ENCODE data around the gene AHNAK. TPM values are rescaled to one million over a fixed set of nuclear protein-coding genes. Genes with fewer than 3 reads are reported as not detected.

Gene AHNAK
- total RNA-seq, 4 donors from 2014 or later = 374 to 1,261 (median 571) TPM

GRCh38 chr11:62575837-62576236, 29.2 kb upstream of the AHNAK start:
- peaks cover 0 to 41% of the 10 kb centered on the region in 2 donors for H3K36me3 ChIP-seq
- in situ Hi-C loops (cut with MboI; ENCODE audit: low sequenced_read_pairs in 4 of 4) = no loop called here
- intact Hi-C loops (cut with DNase I; ENCODE audit: low total_unique reads) = no loop called here
- TF ChIP-seq CTCF (IDR thresholded peaks at IDR 0.05 in 4 of 5, conservative IDR thresholded peaks at IDR 0.05 in 1 of 5) = no peak
- TF ChIP-seq POLR2A (IDR thresholded peaks at IDR 0.05) = no peak
- ATAC-seq (no peak), DNase-seq (no peak)
- H3K27me3 ChIP-seq = no peaks in the 10 kb centered on the region
- H3K4me3 ChIP-seq = peak overlapping the region in 2 of 4 donors; percentile 7 to 57
- peak overlapping the region; percentile 56 to 93 (median 90) for H3K27ac ChIP-seq
- H3K4me1 ChIP-seq = peaks cover 36 to 45% of the 10 kb centered on the region in 2 donors
- no peaks in the 10 kb centered on the region for H3K9me3 ChIP-seq

GRCh38 chr11:62575156-62575555, 28.6 kb upstream of the AHNAK start:
- intact Hi-C loops (cut with DNase I; ENCODE audit: low total_unique reads) = no loop called here
- in situ Hi-C loops (cut with MboI; ENCODE audit: low sequenced_read_pairs in 4 of 4) = no loop called here
- TF ChIP-seq POLR2A (IDR thresholded peaks at IDR 0.05) (no peak), CTCF (IDR thresholded peaks at IDR 0.05 in 4 of 5, conservative IDR thresholded peaks at IDR 0.05 in 1 of 5) (no peak)
- Histone ChIP-seq H3K36me3 (peaks cover 0 to 45% of the 10 kb centered on the region in 2 donors), H3K27ac (peak overlapping the region; percentile 88 to 93 (median 90)), H3K4me3 (peak overlapping the region; percentile 57 to 87 (median 65)), H3K9me3 (no peaks in the 10 kb centered on the region), H3K4me1 (peaks cover 41 to 51% of the 10 kb centered on the region in 2 donors), H3K27me3 (no peaks in the 10 kb centered on the region)
- DNase-seq = peak in 1 of 2 donors; percentile 53
- no peak for ATAC-seq

GRCh38 chr11:62574363-62575071, 27.9 kb upstream of the AHNAK start:
- Histone ChIP-seq H3K27ac (peak overlapping the region; percentile 88 to 93 (median 90)), H3K4me1 (peaks cover 44 to 57% of the 10 kb centered on the region in 2 donors), H3K36me3 (peaks cover 0 to 50% of the 10 kb centered on the region in 2 donors), H3K27me3 (no peaks in the 10 kb centered on the region), H3K9me3 (no peaks in the 10 kb centered on the region), H3K4me3 (peak overlapping the region; percentile 57 to 87 (median 65))
- in situ Hi-C loops (cut with MboI; ENCODE audit: low sequenced_read_pairs in 4 of 4) (no loop called here), intact Hi-C loops (cut with DNase I; ENCODE audit: low total_unique reads) (loop anchor here (1.0 kb wide), 1 partner anchor 17 kb away; the partner anchor contains the start of gene TUT1)
- ATAC-seq = peak in 1 of 2 donors; percentile 24
- TF ChIP-seq CTCF (IDR thresholded peaks at IDR 0.05 in 4 of 5, conservative IDR thresholded peaks at IDR 0.05 in 1 of 5) (no peak), POLR2A (IDR thresholded peaks at IDR 0.05) (no peak)
- DNase-seq = no peak

GRCh38 chr11:62573592-62574362, 27.2 kb upstream of the AHNAK start, which contains the start of gene EEF1G:
Gene EEF1G, minus strand, starts transcription at chr11:62573891. Its CDS starts 49 bp downstream, at chr11:62573842.
- H3K4me1 ChIP-seq = peaks cover 50 to 59% of the 10 kb centered on the region in 2 donors
- peak; percentile 99 to 100 for DNase-seq
- peak; percentile 72 to 88 for TF ChIP-seq POLR2A (IDR thresholded peaks at IDR 0.05)
- TF ChIP-seq CTCF (IDR thresholded peaks at IDR 0.05 in 4 of 5, conservative IDR thresholded peaks at IDR 0.05 in 1 of 5) = peak in 1 of 5 experiments; percentile 8

More at GRCh38 chr11:62573592-62574362, 27.2 kb upstream of the AHNAK start, which contains the start of gene EEF1G:
- H3K9me3 ChIP-seq = no peaks in the 10 kb centered on the region
- H3K27ac ChIP-seq = peak within 1 kb of the TSS; percentile 88 to 94 (median 93)
- ATAC-seq = peak; percentile 87 to 88
- peak within 1 kb of the TSS; percentile 84 to 97 (median 90) for H3K4me3 ChIP-seq
- H3K27me3 ChIP-seq = no peaks in the 10 kb centered on the region
- in situ Hi-C loops (cut with MboI; ENCODE audit: low sequenced_read_pairs in 4 of 4) = no loop called here
- intact Hi-C loops (cut with DNase I; ENCODE audit: low total_unique reads) = loop anchor here (1.0 kb wide), 1 partner anchor 18 kb away; the partner anchor contains the start of gene TUT1
- H3K36me3 ChIP-seq = peaks cover 0 to 56% of the 10 kb centered on the region in 2 donors
